Suprapubic skin (tissue), 4 donors: ENCODE measurements around the gene UQCRHL. TPM values are rescaled to one million over a fixed set of nuclear protein-coding genes. Genes with fewer than 3 reads are reported as not detected.
"Not testable (repeated sequence)": the region's sequence is repeated elsewhere in the genome, so short reads cannot be mapped to it uniquely, and the experiment has no call there.

ENCODE experiments used
- DNase-seq, 2 donors: peaks; one replicate each; pipeline ENCODE4 v3.0.0-alpha.2; 2019; ENCODE audit warnings: low spot score in 2 of 2
- H3K27ac ChIP-seq: fragments of 200-600 bp; sonication (generic); one replicate; pipeline ENCODE4 v1.5.1; 2019
- H3K27me3 ChIP-seq: fragments of 200-600 bp; sonication (generic); one replicate; pipeline ENCODE4 v1.5.1; 2019
- H3K36me3 ChIP-seq: fragments of 200-600 bp; sonication (generic); one replicate; pipeline ENCODE4 v1.5.1; 2019
- H3K4me1 ChIP-seq: fragments of 200-600 bp; sonication (generic); one replicate; pipeline ENCODE4 v1.5.1; 2019
- H3K4me3 ChIP-seq: fragments of 200-600 bp; sonication (generic); one replicate; pipeline ENCODE4 v1.5.1; 2019; ENCODE audit warnings: mild to moderate bottlenecking
- H3K9me3 ChIP-seq: fragments of 200-600 bp; sonication (generic); one replicate; pipeline ENCODE4 v1.5.1; 2019
- EP300 ChIP-seq: sonication (generic); formaldehyde crosslinking; IDR thresholded peaks from one replicate; pipeline ENCODE4 v1.6.1; 2017; ENCODE audit warnings: antibody characterized with exemption
- POLR2A ChIP-seq, 2 donors: fragments of 450-650 bp; IDR thresholded peaks; one replicate each; pipeline ENCODE4 v1.6.1; 2017; ENCODE audit warnings: antibody characterized with exemption in 2 of 2, mild to moderate bottlenecking in 2 of 2, moderate library complexity in 2 of 2
- POLR2AphosphoS5 ChIP-seq, 3 donors: sonication (generic); formaldehyde crosslinking; IDR thresholded peaks; one replicate each; pipeline ENCODE4 v1.6.1; 2017; ENCODE audit warnings: antibody characterized with exemption in 3 of 3
- WGBS: methylation state at CpG from one replicate; pipeline ENCODE4 v1.1.5; 2018; 5-methylcytosine and 5-hydroxymethylcytosine counted together
- total RNA-seq, 4 donors: library from RNA; depleted of rRNA; stranded (reverse); fragments of >200 nt; gene quantifications; one replicate each; pipeline ENCODE4 v1.1.0, GENCODE V29; 2016
- TF ChIP-seq, protein P1 (sequence below), 2 donors: fragments of 200-600 bp in 1 of 2; fragments of 450-650 bp in 1 of 2; sonication (generic) in 1 of 2; IDR thresholded peaks; one replicate each; pipeline ENCODE4 v1.5.1; 2016 to 2019; ENCODE audit warnings: antibody characterized with exemption in 2 of 2, mild to moderate bottlenecking in 1 of 2, moderate library complexity in 1 of 2

Gene UQCRHL
- total RNA-seq, 4 donors from 2014 or later = 0.68 to 3.2 (median 1.3) TPM

DNA sequence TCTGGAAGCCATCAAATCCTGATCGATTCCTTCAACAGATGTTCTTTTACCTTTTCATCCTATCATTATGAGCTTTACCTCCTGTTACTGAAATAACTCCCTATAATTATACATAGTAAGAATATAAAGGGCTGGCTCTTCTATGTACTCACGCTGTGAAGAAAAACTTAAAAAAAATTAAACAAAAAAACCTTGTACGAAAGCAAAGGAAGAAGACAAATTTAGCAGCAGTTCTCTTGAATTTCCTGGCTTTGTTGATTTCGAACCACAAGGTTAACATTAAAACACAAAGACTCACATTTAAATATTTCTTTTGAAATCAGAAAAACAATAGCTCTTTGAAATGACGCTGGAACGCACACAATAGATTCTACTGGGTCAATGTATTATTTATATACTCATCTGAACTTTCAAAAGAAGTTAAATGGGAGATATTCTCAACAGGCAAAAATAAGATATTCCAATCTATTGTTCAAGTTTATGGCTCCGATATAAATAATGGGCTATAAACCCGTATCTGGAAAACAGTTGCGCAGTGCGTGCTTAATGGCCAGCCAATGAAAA is 26.5 kb upstream of the UQCRHL start:
- WGBS = under 1% methylated on average over 10 of the region's 10 CpGs
- no peak for DNase-seq
- no peaks in the 10 kb centered on the region for H3K9me3 ChIP-seq
- TF ChIP-seq EP300 (no peak), POLR2A (IDR thresholded peaks at IDR 0.05) (no peak), POLR2AphosphoS5 (IDR thresholded peaks at IDR 0.05) (no peak)
- TF ChIP-seq, protein P1, sequence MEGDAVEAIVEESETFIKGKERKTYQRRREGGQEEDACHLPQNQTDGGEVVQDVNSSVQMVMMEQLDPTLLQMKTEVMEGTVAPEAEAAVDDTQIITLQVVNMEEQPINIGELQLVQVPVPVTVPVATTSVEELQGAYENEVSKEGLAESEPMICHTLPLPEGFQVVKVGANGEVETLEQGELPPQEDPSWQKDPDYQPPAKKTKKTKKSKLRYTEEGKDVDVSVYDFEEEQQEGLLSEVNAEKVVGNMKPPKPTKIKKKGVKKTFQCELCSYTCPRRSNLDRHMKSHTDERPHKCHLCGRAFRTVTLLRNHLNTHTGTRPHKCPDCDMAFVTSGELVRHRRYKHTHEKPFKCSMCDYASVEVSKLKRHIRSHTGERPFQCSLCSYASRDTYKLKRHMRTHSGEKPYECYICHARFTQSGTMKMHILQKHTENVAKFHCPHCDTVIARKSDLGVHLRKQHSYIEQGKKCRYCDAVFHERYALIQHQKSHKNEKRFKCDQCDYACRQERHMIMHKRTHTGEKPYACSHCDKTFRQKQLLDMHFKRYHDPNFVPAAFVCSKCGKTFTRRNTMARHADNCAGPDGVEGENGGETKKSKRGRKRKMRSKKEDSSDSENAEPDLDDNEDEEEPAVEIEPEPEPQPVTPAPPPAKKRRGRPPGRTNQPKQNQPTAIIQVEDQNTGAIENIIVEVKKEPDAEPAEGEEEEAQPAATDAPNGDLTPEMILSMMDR (IDR thresholded peaks at IDR 0.05) = no peak
- H3K4me3 ChIP-seq = peak overlapping the region; percentile 57
- peaks cover 51% of the 10 kb centered on the region for H3K4me1 ChIP-seq
- peak overlapping the region; percentile 93 for H3K27ac ChIP-seq
- H3K36me3 ChIP-seq = no peaks in the 10 kb centered on the region
- H3K27me3 ChIP-seq = no peaks in the 10 kb centered on the region

DNA sequence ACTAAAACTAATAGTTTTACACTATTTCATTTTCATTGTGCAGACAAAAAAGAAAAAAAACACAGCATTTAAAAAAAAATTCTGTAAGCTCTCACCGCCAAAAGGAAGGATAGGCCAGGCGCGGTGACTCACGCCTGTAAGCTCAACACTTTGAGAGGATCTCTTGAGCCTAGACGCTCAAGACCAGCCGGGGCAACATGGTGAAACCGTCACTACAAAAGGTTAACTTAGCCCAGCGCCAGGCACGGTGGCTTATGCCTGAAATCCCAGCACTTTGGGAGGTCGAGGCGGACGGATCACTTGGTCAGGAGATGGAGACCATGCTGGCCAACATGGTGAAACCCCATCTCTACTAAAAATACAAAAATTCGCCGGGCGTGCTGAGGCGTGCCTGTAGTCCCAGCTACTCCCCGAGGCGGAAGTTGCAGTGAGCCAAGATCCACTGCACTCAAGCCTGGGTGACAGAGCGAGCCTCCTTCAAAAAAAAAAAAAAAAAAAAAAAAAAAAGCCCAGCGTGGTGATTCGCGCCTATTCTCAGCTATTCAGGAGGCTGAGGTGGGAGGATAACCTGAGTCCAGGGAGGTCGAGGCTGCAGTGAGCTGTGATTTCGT is 25.7 kb upstream of the UQCRHL start:
- Histone ChIP-seq H3K27me3 (no peaks in the 10 kb centered on the region), H3K4me3 (peak overlapping the region; percentile 57), H3K4me1 (peaks cover 51% of the 10 kb centered on the region), H3K27ac (peak overlapping the region; percentile 93), H3K36me3 (no peaks in the 10 kb centered on the region), H3K9me3 (no peaks in the 10 kb centered on the region)
- peak; percentile 85 for DNase-seq
- 17% methylated on average over 22 of the region's 24 CpGs for WGBS
- no peak for TF ChIP-seq EP300
- TF ChIP-seq POLR2A (IDR thresholded peaks at IDR 0.05) = no peak
- peak in 2 of 3 donors; percentile 17 to 57 for TF ChIP-seq POLR2AphosphoS5 (IDR thresholded peaks at IDR 0.05)
- TF ChIP-seq, protein P1 (IDR thresholded peaks at IDR 0.05) = no peak

DNA sequence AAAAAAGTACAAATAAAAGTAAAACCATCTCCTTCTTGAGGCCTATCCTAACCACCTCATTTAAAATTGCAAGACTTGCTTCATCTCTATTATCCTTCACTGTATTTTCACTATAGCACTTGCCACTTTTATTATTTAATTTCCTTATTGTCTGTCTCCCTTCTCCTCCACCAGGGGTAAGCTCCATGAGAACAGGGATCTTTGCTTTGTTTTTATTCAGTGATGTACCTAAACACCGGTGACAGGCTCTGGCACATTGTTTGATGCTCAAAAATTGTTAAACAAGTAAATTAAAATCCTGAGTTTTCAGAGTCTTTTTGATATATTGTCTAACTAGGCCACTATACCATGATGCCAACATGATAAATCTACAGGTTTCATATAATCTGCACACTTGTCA is 22.8 kb upstream of the UQCRHL start:
- no peaks in the 10 kb centered on the region for H3K36me3 ChIP-seq
- peaks cover 60% of the 10 kb centered on the region for H3K4me1 ChIP-seq
- H3K9me3 ChIP-seq = no peaks in the 10 kb centered on the region
- no peaks in the 10 kb centered on the region for H3K27me3 ChIP-seq
- peak overlapping the region; percentile 53 for H3K27ac ChIP-seq
- WGBS = 62% methylated on average over 1 of the region's 1 CpG
- TF ChIP-seq POLR2A (IDR thresholded peaks at IDR 0.05) (no peak), POLR2AphosphoS5 (IDR thresholded peaks at IDR 0.05) (no peak), EP300 (no peak)
- TF ChIP-seq, protein P1 (IDR thresholded peaks at IDR 0.05) = no peak
- no peak for DNase-seq
- no peak overlapping the region for H3K4me3 ChIP-seq

DNA sequence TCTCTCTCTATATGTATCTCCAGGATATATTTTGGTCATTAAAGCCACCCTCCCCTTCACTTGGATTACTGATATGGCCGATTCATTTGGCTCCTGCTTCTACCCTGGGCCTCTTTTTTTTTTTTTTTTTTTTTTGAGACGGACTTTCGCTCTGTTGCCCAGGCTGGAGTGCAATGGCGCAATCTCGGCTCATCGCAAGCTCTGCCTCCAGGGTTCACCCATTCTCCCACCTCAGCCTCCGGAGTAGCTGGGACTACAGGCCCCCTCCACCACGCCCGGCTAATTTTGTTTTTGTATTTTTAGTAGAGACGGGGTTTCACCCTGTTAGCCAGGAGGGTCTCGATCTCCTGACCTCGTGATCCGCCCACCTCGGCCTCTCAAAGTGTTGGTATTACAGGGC is 21.5 kb upstream of the UQCRHL start:
- not testable (repeated sequence) for DNase-seq, H3K27me3 ChIP-seq, H3K27ac ChIP-seq, H3K36me3 ChIP-seq, H3K4me3 ChIP-seq, H3K9me3 ChIP-seq
- peaks cover 65% of the 10 kb centered on the region for H3K4me1 ChIP-seq
- WGBS = 91% methylated on average over 14 of the region's 14 CpGs

DNA sequence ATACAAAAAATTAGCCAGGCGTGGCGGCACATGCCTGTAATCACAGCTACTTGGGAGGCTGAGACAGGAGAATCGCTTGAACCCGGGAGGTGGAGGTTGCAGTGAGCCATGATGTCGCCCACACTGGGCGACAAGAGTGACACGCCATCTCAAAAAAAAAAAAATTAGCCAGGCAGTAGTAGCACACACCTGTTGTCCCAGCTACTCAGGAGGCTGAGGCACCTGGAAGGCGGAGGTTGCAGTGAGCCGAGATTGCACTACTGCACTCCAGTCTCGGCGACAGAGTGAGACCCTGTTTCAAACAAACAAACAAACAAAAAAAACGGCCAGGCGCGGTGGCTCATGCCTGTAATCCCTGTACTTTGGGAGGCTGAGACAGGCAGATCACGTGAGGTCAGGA is 20.1 kb upstream of the UQCRHL start:
- H3K27me3 ChIP-seq, H3K9me3 ChIP-seq, DNase-seq, H3K36me3 ChIP-seq, H3K4me3 ChIP-seq, H3K27ac ChIP-seq: not testable (repeated sequence)
- 97% methylated on average over 15 of the region's 15 CpGs for WGBS
- peaks cover 55% of the 10 kb centered on the region for H3K4me1 ChIP-seq

DNA sequence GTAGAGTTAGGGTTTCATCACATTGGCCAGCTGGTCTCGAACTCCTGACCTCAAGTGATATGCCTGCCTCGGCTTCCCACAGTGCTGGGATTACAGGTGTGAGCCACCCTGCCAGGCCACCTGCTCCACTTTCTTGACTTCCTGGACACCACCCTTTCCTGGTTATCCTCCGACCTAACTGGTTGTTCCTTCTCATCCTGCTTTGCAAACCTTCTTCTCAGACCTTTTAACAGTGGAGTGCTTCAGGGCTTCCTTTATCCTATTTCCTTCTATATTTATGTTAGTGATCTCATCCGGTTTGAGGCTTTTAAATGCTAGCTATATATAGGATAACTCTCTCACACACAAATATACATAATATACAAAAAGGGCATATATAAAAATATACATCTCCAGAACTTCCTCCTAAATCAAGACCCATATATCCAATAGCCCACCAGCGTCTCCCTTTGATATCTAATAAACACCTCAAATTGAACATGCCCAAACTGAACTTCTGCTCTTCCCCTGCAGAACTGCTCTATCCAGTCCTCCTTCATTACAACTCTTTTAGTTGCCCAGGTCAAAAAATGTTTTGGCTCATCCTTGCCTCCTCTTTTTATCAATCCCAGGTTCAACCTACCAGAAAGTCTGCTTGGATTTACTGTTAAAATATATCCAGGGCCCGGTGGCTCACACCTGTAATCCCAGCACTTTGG is 19.5 kb upstream of the UQCRHL start:
- Histone ChIP-seq H3K27me3 (no peaks in the 10 kb centered on the region), H3K27ac (peak overlapping the region; percentile 38), H3K9me3 (no peaks in the 10 kb centered on the region), H3K4me3 (no peak overlapping the region), H3K36me3 (no peaks in the 10 kb centered on the region), H3K4me1 (peaks cover 49% of the 10 kb centered on the region)
- no peak for TF ChIP-seq POLR2A (IDR thresholded peaks at IDR 0.05)
- no peak for TF ChIP-seq POLR2AphosphoS5 (IDR thresholded peaks at IDR 0.05)
- TF ChIP-seq, protein P1 (IDR thresholded peaks at IDR 0.05) = no peak
- TF ChIP-seq EP300 = no peak
- no peak for DNase-seq
- WGBS = 61% methylated on average over 6 of the region's 6 CpGs
